Measurements from ENCODE around the gene ITSN1. TPM values are rescaled to one million over a fixed set of nuclear protein-coding genes. Genes with fewer than 3 reads are reported as not detected.

The ITSN1 gene
- total RNA-seq, 3 donors from 2014 or later = 39.5 to 113 (median 58.3) TPM

- intact Hi-C loops (cut with DNase I; ENCODE audit: low total_unique reads) = no loop called here
- Histone ChIP-seq H3K9me3 (no peaks in the 10 kb centered on the region), H3K27me3 (no peaks in the 10 kb centered on the region), H3K4me3 (no peak overlapping the region), H3K36me3 (no peaks in the 10 kb centered on the region), H3K27ac (no peak overlapping the region), H3K4me1 (peaks cover 2 to 9% of the 10 kb centered on the region in 2 donors)
- DNase-seq (ENCODE audit: low spot score in 2 of 2) = no peak
- TF ChIP-seq POLR2A (IDR thresholded peaks at IDR 0.05) = no peak
- TF ChIP-seq CTCF (IDR thresholded peaks at IDR 0.05) = no peak
- TF ChIP-seq POLR2AphosphoS5 (IDR thresholded peaks at IDR 0.05) = no peak
Measured at GRCh38 chr21:33944185-33944763, 302.0 kb downstream of the ITSN1 start.

GRCh38 chr21:33945652-33946270, 303.5 kb downstream of the ITSN1 start:
- intact Hi-C loops (cut with DNase I; ENCODE audit: low total_unique reads) = no loop called here
- Histone ChIP-seq H3K4me3 (no peak overlapping the region), H3K27ac (no peak overlapping the region), H3K27me3 (no peaks in the 10 kb centered on the region), H3K36me3 (no peaks in the 10 kb centered on the region), H3K9me3 (no peaks in the 10 kb centered on the region), H3K4me1 (peaks cover 2 to 9% of the 10 kb centered on the region in 2 donors)
- no peak for TF ChIP-seq POLR2A (IDR thresholded peaks at IDR 0.05)
- TF ChIP-seq CTCF (IDR thresholded peaks at IDR 0.05) = no peak
- no peak for TF ChIP-seq POLR2AphosphoS5 (IDR thresholded peaks at IDR 0.05)
- no peak for DNase-seq (ENCODE audit: low spot score in 2 of 2)

DNA sequence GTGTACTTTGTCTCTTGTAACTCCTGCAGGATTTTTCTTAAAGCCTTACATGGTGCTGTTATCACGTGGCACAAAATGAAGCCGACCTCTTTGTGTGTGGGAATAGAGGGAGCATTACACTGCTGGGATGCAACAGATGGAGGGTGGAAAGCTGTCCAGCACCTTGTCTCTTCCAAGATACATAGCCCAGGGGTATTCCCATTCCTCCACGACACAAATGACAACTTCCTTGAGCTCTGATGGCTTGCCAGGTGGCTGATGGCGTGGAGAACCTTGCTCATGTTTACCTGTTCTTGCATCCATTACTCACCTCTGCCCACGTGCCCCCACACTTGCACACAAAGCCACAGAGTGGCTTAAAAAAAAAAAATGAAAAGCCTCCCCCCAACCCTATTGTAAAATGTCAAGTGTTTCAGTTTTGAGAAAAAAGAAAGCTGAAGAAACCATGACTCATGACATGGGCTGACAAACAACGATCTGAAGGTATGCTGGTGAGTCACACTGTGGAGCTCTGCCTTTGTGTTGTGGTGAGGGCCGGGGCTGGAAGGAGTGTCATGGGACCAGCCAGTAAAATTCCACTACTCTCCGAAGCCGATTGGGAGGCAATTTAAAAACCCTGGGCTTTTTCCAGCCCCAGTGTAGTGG, 305.3 kb downstream of the ITSN1 start:
- Histone ChIP-seq H3K4me3 (peak overlapping the region in 2 of 3 donors; percentile 42 to 45), H3K4me1 (peaks cover 2 to 9% of the 10 kb centered on the region in 2 donors), H3K27ac (peak overlapping the region; percentile 92), H3K27me3 (no peaks in the 10 kb centered on the region), H3K9me3 (no peaks in the 10 kb centered on the region), H3K36me3 (no peaks in the 10 kb centered on the region)
- intact Hi-C loops (cut with DNase I; ENCODE audit: low total_unique reads) = no loop called here
- DNase-seq (ENCODE audit: low spot score in 2 of 2) = peak; percentile 85 to 93
- no peak for TF ChIP-seq CTCF (IDR thresholded peaks at IDR 0.05)
- TF ChIP-seq POLR2AphosphoS5 (IDR thresholded peaks at IDR 0.05) = peak; percentile 55 to 70 (median 63)

- intact Hi-C loops (cut with DNase I; ENCODE audit: low total_unique reads) = no loop called here
- peak; percentile 71 to 72 for DNase-seq (ENCODE audit: low spot score in 2 of 2)
- no peaks in the 10 kb centered on the region for H3K27me3 ChIP-seq
- peaks cover 2 to 9% of the 10 kb centered on the region in 2 donors for H3K4me1 ChIP-seq
- H3K36me3 ChIP-seq = no peaks in the 10 kb centered on the region
- peak overlapping the region; percentile 92 for H3K27ac ChIP-seq
- TF ChIP-seq CTCF (IDR thresholded peaks at IDR 0.05) (no peak), POLR2A (IDR thresholded peaks at IDR 0.05) (no peak), POLR2AphosphoS5 (IDR thresholded peaks at IDR 0.05) (no peak)
- H3K9me3 ChIP-seq = no peaks in the 10 kb centered on the region
- H3K4me3 ChIP-seq = peak overlapping the region in 2 of 3 donors; percentile 42 to 45
Measured at GRCh38 chr21:33948096-33948950, 306.0 kb downstream of the ITSN1 start.
